PFSK-1 (cell line): ENCODE data around the gene PPM1H.

ENCODE experiments used
- POLR2AphosphoS5 ChIP-seq: IDR thresholded peaks from 2 replicates; pipeline ENCODE4 v1.6.1; 2012; ENCODE audit warnings: low read depth, mild to moderate bottlenecking, control low read depth, low read length, moderate library complexity
- REST ChIP-seq, 2 experiments: IDR thresholded peaks; 2 replicates each; pipeline versions ENCODE4 v1.6.1 to v1.8.0; 2011 to 2012; ENCODE audit warnings: low read depth in 2 of 2, low read length in 2 of 2, control low read depth in 1 of 2, inconsistent platforms in 1 of 2, mild to moderate bottlenecking in 1 of 2, moderate library complexity in 1 of 2; ENCODE audit not compliant: insufficient read depth in 1 of 2
- SIN3A ChIP-seq: IDR thresholded peaks from 2 replicates; pipeline ENCODE4 v1.6.1; 2012; ENCODE audit warnings: mild to moderate bottlenecking, low read length, moderate library complexity, borderline replicate concordance; ENCODE audit not compliant: insufficient read depth
- TAF1 ChIP-seq: IDR thresholded peaks from 2 replicates; pipeline ENCODE4 v1.6.1; 2012; ENCODE audit warnings: low read length, control low read depth, borderline replicate concordance; ENCODE audit not compliant: insufficient read depth

GRCh38 chr12:62711631-62712241 is 223.2 kb downstream of the PPM1H start:
- TF ChIP-seq POLR2AphosphoS5 (no peak), SIN3A (no peak), REST (IDR thresholded peaks at IDR 0.05; ENCODE audit: insufficient read depth in 1 of 2, low read depth in 2 of 2, low read length in 2 of 2) (no peak), TAF1 (peak; percentile 21; the same call in 1 of the 2 replicates)
